NCI-H2029 (cell line): ENCODE measurements around the gene RNF166.

Experiments used
- DNase-seq: peaks from one replicate; lab custom pipeline; 2025; lab: John Stamatoyannopoulos, UW

Gene RNF166

GRCh38 chr16:88706229-88706964, at the start of gene RNF166, which contains the start of gene CTU2:
TSS of gene RNF166 (minus strand) at chr16:88706408. CDS start at chr16:88706325, 83 bp downstream.
TSS of gene CTU2 (plus strand) at chr16:88706503. CDS start at chr16:88706531, 28 bp downstream.
- DNase-seq = peak; percentile 40

DNA sequence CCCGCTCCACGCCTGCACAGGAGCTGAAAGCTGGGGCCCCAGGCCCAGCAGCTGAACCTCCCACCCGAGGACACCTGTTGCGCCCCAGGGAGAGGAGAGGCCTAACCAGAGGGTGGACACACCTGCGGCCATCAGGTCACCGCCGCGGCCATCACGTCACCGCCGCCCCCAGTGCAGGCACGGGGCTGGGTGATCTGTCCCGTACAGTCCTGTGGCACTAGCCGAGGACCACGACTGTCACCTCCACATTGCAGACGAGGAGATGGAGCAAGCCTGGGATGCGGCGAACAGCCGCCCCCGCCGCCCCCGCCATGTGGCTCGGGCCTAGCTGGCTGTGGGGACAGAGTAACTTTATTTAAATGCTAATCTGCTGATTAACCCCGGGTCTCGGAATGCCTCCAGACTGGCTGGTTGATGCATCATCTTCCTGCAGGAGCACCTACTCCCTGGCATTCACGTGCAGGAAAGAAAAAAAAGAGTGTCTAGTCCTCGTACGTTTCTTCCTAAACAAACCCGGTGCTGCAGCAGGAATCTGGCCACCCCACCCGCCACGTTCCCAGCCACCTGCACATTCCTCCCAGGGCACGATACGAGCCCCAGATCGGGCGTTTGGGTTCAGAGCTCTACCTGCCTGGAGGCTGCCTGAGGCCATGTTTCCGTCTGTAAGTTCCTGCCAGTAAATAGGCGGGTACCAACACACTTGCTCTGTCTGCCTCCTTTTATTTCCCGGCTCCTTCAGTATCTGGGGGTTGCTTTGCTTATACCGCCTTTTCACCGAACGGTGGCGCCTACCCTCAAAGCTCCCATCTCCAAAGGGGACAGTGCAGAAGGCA, 48.9 kb upstream of the RNF166 start:
- no peak for DNase-seq

DNA sequence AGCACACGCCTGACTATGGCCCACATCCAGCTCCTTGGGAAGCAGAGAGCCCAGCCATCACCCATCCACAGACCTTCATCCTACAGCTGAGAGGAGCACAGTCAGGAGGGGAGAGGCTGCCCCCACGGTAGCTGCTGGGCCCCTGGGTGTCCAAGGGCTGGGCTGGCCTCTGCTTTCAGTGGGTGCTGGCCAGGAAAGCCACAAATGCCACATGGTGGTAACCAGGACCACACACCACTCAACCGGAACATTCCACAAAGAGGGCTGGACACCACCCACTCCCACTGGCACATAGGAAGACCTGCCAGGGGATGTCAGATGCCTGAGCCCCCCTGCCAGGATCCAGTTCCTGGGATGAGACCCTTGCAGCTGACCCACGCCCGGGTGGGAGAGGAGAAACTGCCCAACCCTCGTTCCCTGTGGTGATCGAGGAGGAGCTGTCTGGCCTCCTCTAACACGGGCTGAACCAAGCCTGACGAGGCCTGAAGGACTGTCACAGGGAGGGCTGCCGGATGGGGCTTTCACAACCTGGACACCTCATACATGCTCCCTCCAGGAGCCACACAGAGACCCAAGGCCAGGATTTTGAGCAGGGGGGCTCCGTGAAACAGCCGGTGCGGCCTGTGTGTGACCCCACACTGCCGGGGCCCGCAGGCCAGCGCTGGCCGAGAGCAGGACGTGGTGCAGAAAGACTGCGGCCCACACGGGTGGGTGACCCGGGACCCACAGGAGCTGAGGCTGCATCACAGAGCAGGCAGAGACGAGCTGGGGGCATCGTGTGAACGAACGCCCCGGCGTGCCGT, 48.1 kb upstream of the RNF166 start:
- DNase-seq = no peak

- no peak for DNase-seq
These were observed 47.4 kb upstream of the RNF166 start for GRCh38 chr16:88753602-88754001.

DNA sequence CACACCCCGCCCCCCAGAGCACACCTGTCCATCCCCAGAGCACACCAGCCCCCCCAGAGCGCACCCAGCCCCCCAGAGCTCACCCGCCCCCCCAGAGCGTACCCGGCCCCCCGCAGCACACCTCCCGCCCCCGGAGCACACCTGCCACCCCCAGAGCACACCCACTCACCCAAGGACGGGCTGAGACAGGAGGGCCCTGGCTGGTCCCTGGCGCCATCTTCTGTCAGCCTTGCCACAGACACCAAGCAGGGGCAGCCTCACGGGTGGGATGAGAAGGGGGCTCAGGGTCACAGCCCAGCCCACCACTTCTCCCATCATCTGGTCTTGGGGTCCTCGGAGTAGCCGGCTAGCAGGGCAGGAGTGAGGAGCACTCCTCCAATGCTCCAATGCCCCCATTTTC, 47.0 kb upstream of the RNF166 start:
- DNase-seq = no peak

- no peak for DNase-seq
These were observed 46.3 kb upstream of the RNF166 start for GRCh38 chr16:88752386-88753002.

DNA sequence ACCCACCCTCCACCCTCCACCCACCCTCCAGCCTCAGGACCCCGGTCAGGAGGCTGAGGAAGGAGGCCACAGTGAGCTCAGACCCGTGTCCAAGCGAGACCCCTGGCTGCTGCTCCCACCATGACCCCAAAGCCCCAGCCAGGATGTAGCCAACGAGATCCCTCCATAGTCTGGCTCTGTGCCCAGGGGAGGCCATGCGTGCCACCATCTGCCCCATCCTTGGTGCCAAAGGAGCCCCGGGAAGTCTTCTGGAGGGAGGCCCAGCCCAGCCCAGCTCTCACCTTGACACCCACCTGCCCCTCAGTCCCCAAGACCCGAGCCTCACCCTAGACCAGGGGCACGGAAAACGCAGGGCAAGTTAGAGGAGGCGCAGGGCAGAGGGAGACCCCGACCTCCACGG, 44.6 kb upstream of the RNF166 start:
- DNase-seq = no peak

GRCh38 chr16:88749358-88749757, 43.1 kb upstream of the RNF166 start:
- DNase-seq = no peak

DNA sequence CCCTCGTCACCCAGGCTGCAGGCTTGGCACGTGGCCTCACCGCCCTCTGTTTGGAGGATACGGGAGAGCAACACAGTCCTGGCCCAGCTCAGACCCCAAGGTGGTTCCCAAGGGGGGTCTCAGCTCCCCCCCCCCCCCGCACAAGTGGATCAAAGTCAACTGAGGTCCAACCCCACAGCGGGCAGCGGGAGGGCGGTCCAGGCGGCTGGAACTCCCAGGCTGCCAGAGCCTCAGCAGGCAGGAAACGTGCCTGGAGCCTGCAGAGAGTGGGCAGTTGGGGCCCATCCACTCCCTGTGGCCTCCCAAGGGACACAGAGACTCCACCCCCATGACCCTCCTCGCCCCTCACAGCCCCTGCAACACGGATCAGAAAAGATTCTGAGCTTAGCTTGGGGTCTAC, 42.2 kb upstream of the RNF166 start:
- no peak for DNase-seq

DNA sequence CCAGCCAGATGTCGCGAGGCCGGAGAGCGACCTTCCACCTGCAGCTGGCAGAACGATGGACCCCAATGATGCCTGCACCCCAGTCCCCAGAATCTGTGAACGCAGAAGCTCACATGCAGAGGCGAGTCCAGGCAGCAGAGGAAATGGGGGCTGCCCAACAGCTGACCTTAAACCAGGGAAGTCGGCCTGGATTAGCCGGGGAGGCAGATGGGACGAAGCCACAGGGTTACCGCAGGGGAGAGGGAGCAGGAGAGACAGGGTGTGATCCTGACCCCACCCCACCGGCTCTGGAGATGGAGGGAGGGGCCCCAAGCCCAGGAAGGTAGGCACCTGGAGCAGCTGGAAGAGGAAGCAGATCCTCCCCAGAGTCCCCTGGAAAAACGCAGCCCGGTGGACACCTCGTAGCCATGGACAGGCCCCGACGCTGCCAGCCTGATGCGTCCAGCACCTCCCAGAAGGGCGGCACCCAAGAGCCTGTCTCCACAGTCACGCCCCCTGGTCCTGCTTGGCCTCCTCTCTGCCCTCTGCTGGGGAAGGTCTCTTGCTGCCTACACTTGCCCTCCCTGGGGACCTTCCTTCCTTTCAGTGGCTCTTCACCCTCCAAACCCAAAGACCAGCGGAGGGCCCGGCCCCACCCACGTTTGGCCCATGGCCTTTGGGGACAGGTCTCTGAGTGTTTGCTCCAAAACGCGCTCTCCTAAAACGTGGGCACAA, 41.5 kb upstream of the RNF166 start:
- DNase-seq = peak; percentile 64

DNA sequence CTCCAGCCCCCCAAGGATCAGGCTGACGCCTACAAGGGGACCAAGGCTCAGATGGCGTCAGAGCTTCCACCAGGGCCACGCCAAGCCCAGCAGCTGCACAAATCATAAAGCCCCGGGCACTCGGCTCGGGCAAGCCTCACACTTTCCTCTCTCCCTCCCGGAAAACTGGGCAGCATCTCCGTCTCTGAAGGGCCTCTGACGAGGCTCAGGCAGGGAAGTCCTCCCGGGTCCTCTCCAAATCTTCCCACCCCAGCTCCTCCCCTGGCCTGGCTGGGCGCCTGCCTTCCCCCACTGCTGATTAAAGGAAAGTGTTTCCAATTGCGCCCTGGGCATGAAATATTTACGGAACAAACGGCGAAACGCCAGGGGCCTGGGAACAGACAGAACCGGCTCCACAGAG, 40.3 kb upstream of the RNF166 start:
- DNase-seq = no peak

- DNase-seq = no peak
These were observed 38.6 kb upstream of the RNF166 start for GRCh38 chr16:88744577-88745521.

- DNase-seq = peak; percentile 17
These were observed 37.7 kb upstream of the RNF166 start for GRCh38 chr16:88743693-88744576.

GRCh38 chr16:88742896-88743605, 36.8 kb upstream of the RNF166 start:
- no peak for DNase-seq

GRCh38 chr16:88741368-88741767, 35.2 kb upstream of the RNF166 start:
- no peak for DNase-seq

GRCh38 chr16:88740727-88741055, 34.5 kb upstream of the RNF166 start:
- DNase-seq = no peak

DNA sequence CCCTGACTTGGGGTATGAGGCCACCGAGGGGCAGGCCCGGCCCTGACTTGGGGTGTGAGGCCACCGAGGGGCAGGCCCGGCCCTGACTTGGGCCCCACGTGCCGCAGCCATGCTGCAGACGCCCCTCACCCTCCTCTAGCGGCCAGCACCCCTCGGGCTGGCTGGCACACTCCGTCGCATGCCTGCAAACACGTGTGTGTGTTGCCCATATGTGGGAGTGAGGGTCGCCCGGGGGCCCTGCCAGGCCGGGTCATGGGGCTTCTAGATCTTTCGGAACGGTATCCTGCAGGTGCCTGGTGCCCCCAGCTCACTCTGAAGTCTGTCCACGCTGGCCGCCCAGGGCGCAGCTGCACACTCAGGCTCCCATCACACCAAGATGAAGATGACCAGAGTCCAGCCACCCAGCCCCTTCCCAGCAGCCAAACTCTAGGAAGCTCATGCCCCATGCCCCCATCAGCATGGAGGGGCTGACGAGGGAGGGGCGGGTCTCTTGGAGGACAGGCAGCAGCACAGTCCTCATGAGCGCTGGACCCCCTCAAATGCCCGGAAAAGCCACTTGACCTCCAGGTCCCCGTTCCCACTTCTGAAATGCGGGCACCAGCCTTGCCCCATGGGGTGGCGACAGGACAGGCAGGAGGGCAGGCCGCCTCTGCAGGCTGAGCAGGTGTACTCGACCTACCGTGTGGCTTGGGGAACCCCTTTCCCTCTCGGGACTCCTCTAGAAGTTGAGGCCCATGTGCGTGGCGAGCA, 33.9 kb upstream of the RNF166 start:
- DNase-seq = no peak
